ENCODE measurements around the gene KLK10. TPM values are rescaled to one million over a fixed set of nuclear protein-coding genes. Genes with fewer than 3 reads are reported as not detected.

KLK10 gene
- total RNA-seq, 2 experiments from 2014 or later, result not detected

DNA sequence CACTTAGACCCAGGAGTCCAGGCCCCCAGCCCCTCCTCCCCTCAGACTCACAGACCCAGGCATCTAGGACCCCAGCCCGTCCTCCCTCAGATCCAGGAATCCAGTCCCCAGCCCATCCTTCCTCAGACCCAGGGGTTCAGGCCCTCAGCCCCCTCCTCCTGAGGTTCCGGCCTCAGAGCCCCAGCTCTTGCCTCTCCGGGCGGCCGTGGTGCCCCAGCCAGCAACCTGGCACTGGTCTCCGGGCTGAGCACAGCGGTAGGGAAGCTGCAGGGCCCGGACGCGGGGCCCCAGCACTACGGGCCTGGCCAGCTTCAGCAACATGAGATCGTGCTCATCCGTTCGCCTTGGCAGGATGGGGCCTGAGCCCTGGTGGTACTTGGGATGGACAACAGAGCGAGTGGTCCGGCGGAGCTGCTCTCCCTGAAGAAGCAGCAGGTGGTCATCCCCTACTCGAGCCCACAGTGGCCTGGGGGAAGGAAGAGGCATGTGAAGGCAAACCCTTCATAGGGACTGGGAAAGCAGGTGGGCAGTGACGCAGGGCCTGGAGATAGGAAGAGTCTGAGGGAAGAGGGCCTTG, 3.7 kb downstream of the KLK10 start:
- H3K27ac ChIP-seq (ENCODE audit: low read depth in 1 of 2, low read length in 2 of 2), result no peak overlapping the region
- ATAC-seq (ENCODE audit: poor library complexity) (no peak), DNase-seq (no peak)
- no peak for TF ChIP-seq CTCF (IDR thresholded peaks at IDR 0.05)
- H3K4me1 Mint-ChIP-seq (ENCODE audit: low read depth), result peaks cover 16% of the 10 kb centered on the region
- no peak overlapping the region for H3K4me3 Mint-ChIP-seq
- CTCF ChIA-PET, result no interaction called here
- peaks cover 37 to 41% of the 10 kb centered on the region in 2 experiments for H3K27me3 ChIP-seq (ENCODE audit: control insufficient read depth in 1 of 2, insufficient read depth in 2 of 2, low read length in 2 of 2)
- H3K9me3 ChIP-seq (ENCODE audit: control insufficient read depth in 1 of 2, insufficient read depth in 1 of 2, low read length in 2 of 2), result peaks cover 0 to 36% of the 10 kb centered on the region in 2 experiments
- no peaks in the 10 kb centered on the region for H3K36me3 ChIP-seq (ENCODE audit: insufficient read depth, low read length)
- POLR2A ChIA-PET, result no interaction called here
- H3K27me3 Mint-ChIP-seq, result peaks cover 78% of the 10 kb centered on the region
- H3K4me3 ChIP-seq (ENCODE audit: low read length), result no peak overlapping the region
- H3K27ac Mint-ChIP-seq, result no peak overlapping the region
- no peaks in the 10 kb centered on the region for H3K9me3 Mint-ChIP-seq
- intact Hi-C loops (cut with DNase I, micrococcal nuclease), result no loop called here
- peaks cover 27% of the 10 kb centered on the region for H3K4me1 ChIP-seq (ENCODE audit: insufficient read depth, low read length)
- no peaks in the 10 kb centered on the region for H3K36me3 Mint-ChIP-seq (ENCODE audit: low read depth)

DNA sequence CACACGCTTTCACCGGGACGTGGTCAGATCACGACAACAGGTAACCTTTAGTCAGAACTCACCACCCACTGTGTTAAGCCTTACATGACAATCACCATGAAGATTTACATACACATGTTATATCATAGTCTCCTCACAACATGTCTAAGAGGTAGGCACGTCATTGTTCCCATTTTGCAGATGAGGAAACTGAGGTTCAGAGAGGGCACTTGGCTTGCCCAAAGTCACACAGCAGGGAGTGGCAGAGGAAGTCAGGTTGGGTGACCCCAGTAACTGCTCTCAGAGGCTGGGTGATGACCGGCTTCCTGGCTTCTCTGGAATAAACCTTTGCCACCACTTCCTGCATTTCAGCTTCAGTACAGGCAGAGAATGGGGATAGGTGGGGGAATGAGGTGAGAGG, 5.3 kb downstream of the KLK10 start:
- POLR2A ChIA-PET, result no interaction called here
- DNase-seq (no peak), ATAC-seq (ENCODE audit: poor library complexity) (no peak)
- Mint-ChIP-seq H3K27ac (no peak overlapping the region), H3K4me1 (ENCODE audit: low read depth) (peaks cover 15% of the 10 kb centered on the region), H3K36me3 (ENCODE audit: low read depth) (no peaks in the 10 kb centered on the region), H3K4me3 (no peak overlapping the region), H3K27me3 (peaks cover 83% of the 10 kb centered on the region), H3K9me3 (no peaks in the 10 kb centered on the region)
- CTCF ChIA-PET, result no interaction called here
- intact Hi-C loops (cut with DNase I, micrococcal nuclease), result no loop called here
- Histone ChIP-seq H3K27me3 (ENCODE audit: control insufficient read depth in 1 of 2, insufficient read depth in 2 of 2, low read length in 2 of 2) (peaks cover 32 to 39% of the 10 kb centered on the region in 2 experiments), H3K4me3 (ENCODE audit: low read length) (no peak overlapping the region), H3K4me1 (ENCODE audit: insufficient read depth, low read length) (peaks cover 21% of the 10 kb centered on the region), H3K36me3 (ENCODE audit: insufficient read depth, low read length) (no peaks in the 10 kb centered on the region), H3K9me3 (ENCODE audit: control insufficient read depth in 1 of 2, insufficient read depth in 1 of 2, low read length in 2 of 2) (peaks cover 0 to 30% of the 10 kb centered on the region in 2 experiments), H3K27ac (ENCODE audit: low read depth in 1 of 2, low read length in 2 of 2) (no peak overlapping the region)
- no peak for TF ChIP-seq CTCF (IDR thresholded peaks at IDR 0.05)

DNA sequence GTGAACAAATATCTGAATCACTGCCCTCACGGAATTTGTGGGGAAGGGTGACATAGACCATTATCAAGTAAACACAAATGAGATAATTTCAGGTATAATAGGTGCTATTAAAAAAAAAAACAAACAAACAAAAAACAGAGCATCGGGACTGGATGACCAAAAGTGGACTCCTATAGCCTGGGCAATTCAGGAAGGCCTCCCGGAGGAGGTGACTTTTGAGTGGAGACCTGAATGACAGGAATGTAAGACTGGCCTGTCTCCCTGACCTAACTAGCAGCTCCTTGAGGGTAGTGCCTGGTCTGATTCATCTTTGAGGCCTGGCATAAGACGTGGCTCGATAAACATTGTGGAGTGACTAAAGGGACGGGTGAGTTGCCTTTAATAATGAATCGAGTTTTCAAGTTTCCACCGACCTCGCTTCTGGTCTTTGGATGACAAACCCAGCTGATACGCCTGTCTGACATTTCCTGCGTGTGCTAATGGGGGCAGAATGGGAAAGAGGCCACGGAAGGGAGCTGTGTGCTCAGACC, 6.8 kb downstream of the KLK10 start:
- H3K4me3 ChIP-seq (ENCODE audit: low read length), result no peak overlapping the region
- H3K4me1 ChIP-seq (ENCODE audit: insufficient read depth, low read length), result peaks cover 12% of the 10 kb centered on the region
- Mint-ChIP-seq H3K4me3 (no peak overlapping the region), H3K27ac (no peak overlapping the region), H3K4me1 (ENCODE audit: low read depth) (peaks cover 8% of the 10 kb centered on the region), H3K36me3 (ENCODE audit: low read depth) (no peaks in the 10 kb centered on the region), H3K9me3 (no peaks in the 10 kb centered on the region), H3K27me3 (peaks cover 77% of the 10 kb centered on the region)
- H3K27ac ChIP-seq (ENCODE audit: low read depth in 1 of 2, low read length in 2 of 2), result no peak overlapping the region
- no peaks in the 10 kb centered on the region for H3K36me3 ChIP-seq (ENCODE audit: insufficient read depth, low read length)
- POLR2A ChIA-PET, result no interaction called here
- no peak for TF ChIP-seq CTCF (IDR thresholded peaks at IDR 0.05)
- CTCF ChIA-PET, result no interaction called here
- DNase-seq (no peak), ATAC-seq (ENCODE audit: poor library complexity) (no peak)
- intact Hi-C loops (cut with DNase I, micrococcal nuclease), result no loop called here
- peaks cover 23 to 39% of the 10 kb centered on the region in 2 experiments for H3K27me3 ChIP-seq (ENCODE audit: control insufficient read depth in 1 of 2, insufficient read depth in 2 of 2, low read length in 2 of 2)
- peaks cover 0 to 18% of the 10 kb centered on the region in 2 experiments for H3K9me3 ChIP-seq (ENCODE audit: control insufficient read depth in 1 of 2, insufficient read depth in 1 of 2, low read length in 2 of 2)
